Uterus (tissue), 2 donors: ENCODE data around the gene GPSM1.

ENCODE experiments used
- POLR2A ChIP-seq, 2 donors: fragments of 450-650 bp; IDR thresholded peaks; one replicate each; pipeline ENCODE4 v1.6.1; 2016; ENCODE audit warnings: antibody characterized with exemption in 2 of 2, mild to moderate bottlenecking in 1 of 2, moderate library complexity in 1 of 2
- TF ChIP-seq, protein P1 (sequence below), 4 experiments: fragments of 200-600 bp in 2 of 4; fragments of 450-650 bp in 2 of 4; sonication (generic) in 2 of 4; IDR thresholded peaks; one replicate each; pipeline ENCODE4 v1.5.1; 2016 to 2019; ENCODE audit warnings: antibody characterized with exemption in 4 of 4, mild to moderate bottlenecking in 2 of 4, moderate library complexity in 1 of 4

DNA sequence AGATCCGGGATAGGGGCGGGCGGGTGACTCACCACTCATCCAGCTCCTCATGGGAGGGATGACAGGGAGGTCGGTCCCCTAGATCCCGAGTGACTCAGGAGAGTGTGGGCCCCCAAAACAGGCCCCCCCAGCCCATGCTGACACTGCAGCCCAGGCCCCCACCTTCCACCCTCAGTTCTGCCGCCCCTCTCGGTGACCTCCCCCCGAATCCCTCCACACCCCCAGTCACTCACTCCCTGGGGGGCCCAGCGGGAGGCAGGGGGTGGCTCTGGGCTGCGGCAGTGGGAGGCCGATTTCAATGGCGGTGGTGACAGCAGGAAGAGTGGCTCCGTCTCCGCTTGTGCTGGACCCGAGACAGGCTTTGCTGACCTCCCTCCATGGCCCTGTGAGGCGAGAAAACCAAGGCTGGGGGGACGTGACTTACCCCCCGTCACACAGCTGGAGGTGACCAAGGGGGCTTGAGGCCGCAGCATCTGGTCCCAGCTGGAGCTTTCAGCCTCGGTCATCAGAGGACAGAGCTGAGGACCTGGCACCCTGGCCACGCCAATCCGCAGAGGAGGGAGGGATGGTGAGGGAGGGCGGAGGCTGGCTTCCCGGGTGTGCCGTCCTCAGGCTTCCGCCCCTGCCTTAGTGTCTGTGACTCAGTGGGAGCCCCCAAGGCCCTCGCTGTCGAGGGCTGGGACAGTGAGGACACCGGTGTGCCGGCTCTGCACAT lies 9.0 kb downstream of the GPSM1 start:
- TF ChIP-seq, protein P1, sequence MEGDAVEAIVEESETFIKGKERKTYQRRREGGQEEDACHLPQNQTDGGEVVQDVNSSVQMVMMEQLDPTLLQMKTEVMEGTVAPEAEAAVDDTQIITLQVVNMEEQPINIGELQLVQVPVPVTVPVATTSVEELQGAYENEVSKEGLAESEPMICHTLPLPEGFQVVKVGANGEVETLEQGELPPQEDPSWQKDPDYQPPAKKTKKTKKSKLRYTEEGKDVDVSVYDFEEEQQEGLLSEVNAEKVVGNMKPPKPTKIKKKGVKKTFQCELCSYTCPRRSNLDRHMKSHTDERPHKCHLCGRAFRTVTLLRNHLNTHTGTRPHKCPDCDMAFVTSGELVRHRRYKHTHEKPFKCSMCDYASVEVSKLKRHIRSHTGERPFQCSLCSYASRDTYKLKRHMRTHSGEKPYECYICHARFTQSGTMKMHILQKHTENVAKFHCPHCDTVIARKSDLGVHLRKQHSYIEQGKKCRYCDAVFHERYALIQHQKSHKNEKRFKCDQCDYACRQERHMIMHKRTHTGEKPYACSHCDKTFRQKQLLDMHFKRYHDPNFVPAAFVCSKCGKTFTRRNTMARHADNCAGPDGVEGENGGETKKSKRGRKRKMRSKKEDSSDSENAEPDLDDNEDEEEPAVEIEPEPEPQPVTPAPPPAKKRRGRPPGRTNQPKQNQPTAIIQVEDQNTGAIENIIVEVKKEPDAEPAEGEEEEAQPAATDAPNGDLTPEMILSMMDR (IDR thresholded peaks at IDR 0.05) = no peak
- TF ChIP-seq POLR2A (IDR thresholded peaks at IDR 0.05) = no peak
